Gastroesophageal sphincter (tissue), 3 donors: Measurements from ENCODE around the gene CD93.

Experiments
- CTCF ChIP-seq, 4 experiments: fragments of 200-600 bp in 2 of 4; fragments of 450-650 bp in 2 of 4; sonication (generic) in 1 of 4; IDR thresholded peaks; one replicate each; pipeline ENCODE4 v1.5.1; 2017 to 2019; ENCODE audit warnings: antibody characterized with exemption in 4 of 4, mild to moderate bottlenecking in 2 of 4, moderate library complexity in 2 of 4
- EP300 ChIP-seq: sonication (generic); formaldehyde crosslinking; IDR thresholded peaks from one replicate; pipeline ENCODE4 v1.6.1; 2017; ENCODE audit warnings: antibody characterized with exemption, mild to moderate bottlenecking
- POLR2A ChIP-seq, 2 donors: fragments of 450-650 bp; IDR thresholded peaks; one replicate each; pipeline ENCODE4 v1.6.1; 2017; ENCODE audit warnings: antibody characterized with exemption in 2 of 2, mild to moderate bottlenecking in 2 of 2, moderate library complexity in 1 of 2
- POLR2AphosphoS5 ChIP-seq: sonication (generic); formaldehyde crosslinking; IDR thresholded peaks from one replicate; pipeline ENCODE4 v1.6.1; 2017; ENCODE audit warnings: antibody characterized with exemption

- TF ChIP-seq CTCF (IDR thresholded peaks at IDR 0.05) (no peak), POLR2AphosphoS5 (no peak), POLR2A (IDR thresholded peaks at IDR 0.05) (no peak), EP300 (no peak)
Observed at GRCh38 chr20:23120936-23121750, 35.0 kb upstream of the CD93 start.
